ENCODE results near the gene CA5B. TPM values are rescaled to one million over a fixed set of nuclear protein-coding genes. Genes with fewer than 3 reads are reported as not detected.

CA5B gene
- total and polyA plus RNA-seq, 2 of the 8 experiments (the other 6 are each of a cell fraction or from before 2014, with no cell fraction given): 3.3 to 8.6 TPM

- H3K27me3 ChIP-seq (replicated peaks in 1 of 4; ENCODE audit: control insufficient read depth in 3 of 4, extremely low read depth in 1 of 4, insufficient read depth in 3 of 4, low read length in 3 of 4): no peaks in the 10 kb centered on the region
- H4K91ac ChIP-seq (replicated peaks; ENCODE audit: insufficient read length, low read length): no peak overlapping the region
- peak overlapping the region; percentile 81 for H3K27ac ChIP-seq (ENCODE audit: low read depth, low read length)
- H2BK15ac ChIP-seq (ENCODE audit: low read length): no peak overlapping the region
- no peak for FAIRE-seq
- no peak overlapping the region for H2BK120ac ChIP-seq (replicated peaks; ENCODE audit: low read depth, low read length)
- peak overlapping the region in 3 of 4 experiments; percentile 54 to 77 (median 75); a peak in 5 of 7 replicates for H3K9ac ChIP-seq (replicated peaks in 1 of 4; ENCODE audit: extremely low read depth in 1 of 4, low read depth in 3 of 4, low read length in 3 of 4)
- peaks cover 0 to 10% (median 0%) of the 10 kb centered on the region in 4 experiments; a peak in 1 of 8 replicates for H3K36me3 ChIP-seq (ENCODE audit: control insufficient read depth in 2 of 4, insufficient read depth in 4 of 4, low read length in 3 of 4)
- 0 out of 2 replicates have a peak overlapping the region, but pooled peaks have one; percentile 39 for H2AFZ ChIP-seq (ENCODE audit: low read length)
- H3K4me1 ChIP-seq (replicated peaks in 1 of 4; ENCODE audit: control insufficient read depth in 3 of 4, insufficient read depth in 4 of 4, low read length in 3 of 4): peaks cover 0 to 2% (median 0%) of the 10 kb centered on the region in 4 experiments; a peak in 2 of 7 replicates
- no peak overlapping the region for H3K56ac ChIP-seq (replicated peaks; ENCODE audit: insufficient read length, low read depth, low read length)
- peak overlapping the region; percentile 60; the same call in 1 of the 2 replicates for H3K18ac ChIP-seq (ENCODE audit: extremely low read depth, low read length)
- H4K20me1 ChIP-seq (replicated peaks in 1 of 2; ENCODE audit: control insufficient read depth in 1 of 2, insufficient read depth in 2 of 2, low read length in 2 of 2): no peaks in the 10 kb centered on the region
- no peaks in the 10 kb centered on the region for H3K9me3 ChIP-seq (ENCODE audit: insufficient read depth in 2 of 2, low read depth in 1 of 2, low read length in 1 of 2)
- DNase-seq (ENCODE audit: low read depth in 1 of 2, low spot score in 2 of 2): no peak
- H4K8ac ChIP-seq (ENCODE audit: extremely low read depth, insufficient read depth, low read length): no peak overlapping the region
- H3K4me3 ChIP-seq (ENCODE audit: extremely low read depth in 1 of 4, insufficient read depth in 2 of 4, low read depth in 3 of 4, low read length in 4 of 4): peak overlapping the region; percentile 72 to 96 (median 88)
- peak overlapping the region; percentile 78 for H3K4ac ChIP-seq (replicated peaks; ENCODE audit: insufficient read length, low read depth, low read length)
- no peak overlapping the region for H2BK12ac ChIP-seq (ENCODE audit: low read depth, low read length)
- peaks cover 0 to 4% of the 10 kb centered on the region in 2 experiments; a peak in 2 of 4 replicates for H3K79me2 ChIP-seq (ENCODE audit: control insufficient read depth in 1 of 2, insufficient read depth in 2 of 2, low read length in 2 of 2)
- no peak overlapping the region for H2BK5ac ChIP-seq (ENCODE audit: low read depth, low read length)
- H3K23ac ChIP-seq (ENCODE audit: insufficient read length): no peak overlapping the region
- peak overlapping the region; percentile 71 to 94 for H3K4me2 ChIP-seq (ENCODE audit: insufficient read depth in 1 of 2, low read depth in 2 of 2, low read length in 2 of 2)
- 11% methylated on average over 13 of the region's 15 CpGs; no CpG with 5 or more reads in 1 of the 2 experiments for WGBS, 2 experiments (ENCODE audit: extremely low coverage in 1 of 2, insufficient coverage in 1 of 2, insufficient read length in 1 of 2, insufficient replicate concordance in 2 of 2, low coverage in 1 of 2, low lambda C conversion rate in 2 of 2, missing lambda C conversion rate in 1 of 2)
- H3K79me1 ChIP-seq (ENCODE audit: low read depth, low read length): no peaks in the 10 kb centered on the region
- peaks cover 6% of the 10 kb centered on the region; the same call in 1 of the 2 replicates for H3K23me2 ChIP-seq (ENCODE audit: low read depth, low read length)
- ChIA-PET POLR2A (ENCODE audit: partially characterized antibody) (interaction anchor here (1.1 to 2.3 kb wide), 2 partner anchors 25 to 62 kb away, joined by 3 to 6 read pairs; no protein-coding TSS in a partner anchor), CTCF (ENCODE audit: partially characterized antibody) (interaction anchor here (1.2 kb wide), 1 partner anchor 25 kb away, joined by 5 read pairs; no protein-coding TSS in a partner anchor)
- H4K5ac ChIP-seq (ENCODE audit: insufficient read length, low read depth, low read length): no peak overlapping the region
- no peak overlapping the region for H3K14ac ChIP-seq (ENCODE audit: insufficient read length)
- H2AK5ac ChIP-seq (ENCODE audit: low read depth, low read length): no peak overlapping the region
- no peak overlapping the region for H2BK20ac ChIP-seq (ENCODE audit: low read length)
- no peak for TF ChIP-seq RAD21 (IDR thresholded peaks at IDR 0.05 in 1 of 2, conservative IDR thresholded peaks at IDR 0.05 in 1 of 2; ENCODE audit: low read depth in 2 of 2, low read length in 2 of 2)
- TF ChIP-seq SIN3A (conservative IDR thresholded peaks at IDR 0.05 in 1 of 2, IDR thresholded peaks at IDR 0.05 in 1 of 2; ENCODE audit: low read depth in 1 of 2, low read length in 2 of 2): no peak
- no peak for TF ChIP-seq CHD2 (IDR thresholded peaks at IDR 0.05; ENCODE audit: low read length)
- no peak for TF ChIP-seq SIRT6 (IDR thresholded peaks at IDR 0.05; ENCODE audit: low read length)
These were observed 52.8 kb downstream of the CA5B start for GRCh38 chrX:15790769-15791290.
